T follicular helper cell (primary cell): ENCODE measurements around the gene DNMT3A.

Experiments
- DNase-seq: peaks from one replicate; pipeline ENCODE4 v3.0.0-alpha.2; 2020; ENCODE audit warnings: low read depth

Gene DNMT3A

GRCh38 chr2:25257032-25257552, 84.6 kb downstream of the DNMT3A start:
- DNase-seq = no peak

- DNase-seq = no peak
Measured at GRCh38 chr2:25256488-25256875, 85.2 kb downstream of the DNMT3A start.

- no peak for DNase-seq
Measured at GRCh38 chr2:25255745-25256487, 85.8 kb downstream of the DNMT3A start.

GRCh38 chr2:25254961-25255360, 86.8 kb downstream of the DNMT3A start:
- DNase-seq = no peak

GRCh38 chr2:25253153-25253626, 88.5 kb downstream of the DNMT3A start:
- no peak for DNase-seq

GRCh38 chr2:25252291-25253152, 89.2 kb downstream of the DNMT3A start:
- DNase-seq = peak; percentile 52

- DNase-seq = no peak
Measured at GRCh38 chr2:25251422-25252273, 90.1 kb downstream of the DNMT3A start.

GRCh38 chr2:25251071-25251421, 90.7 kb downstream of the DNMT3A start:
- no peak for DNase-seq

- DNase-seq = no peak
Measured at GRCh38 chr2:25250331-25251070, 91.2 kb downstream of the DNMT3A start.

GRCh38 chr2:25249785-25250184, 91.9 kb downstream of the DNMT3A start:
- DNase-seq = no peak

GRCh38 chr2:25247792-25248512, 93.8 kb downstream of the DNMT3A start:
- no peak for DNase-seq

GRCh38 chr2:25246558-25247290, 95.0 kb downstream of the DNMT3A start:
- DNase-seq = no peak

- no peak for DNase-seq
Measured at GRCh38 chr2:25246001-25246400, 95.7 kb downstream of the DNMT3A start.

GRCh38 chr2:25245141-25245540, 96.6 kb downstream of the DNMT3A start:
- DNase-seq = no peak

GRCh38 chr2:25243995-25244394, 97.7 kb downstream of the DNMT3A start:
- DNase-seq = no peak

- DNase-seq = no peak
Measured at GRCh38 chr2:25241452-25241851, 100.3 kb downstream of the DNMT3A start.

- no peak for DNase-seq
Measured at GRCh38 chr2:25240636-25241035, 101.1 kb downstream of the DNMT3A start.

- no peak for DNase-seq
Measured at GRCh38 chr2:25238920-25239319, 102.8 kb downstream of the DNMT3A start.

GRCh38 chr2:25237764-25238163, 104.0 kb downstream of the DNMT3A start:
- DNase-seq = no peak

- DNase-seq = no peak
Measured at GRCh38 chr2:25236736-25237135, 105.0 kb downstream of the DNMT3A start.
